MCF 10A (cell line): ENCODE results near the gene GEMIN5. TPM values are rescaled to one million over a fixed set of nuclear protein-coding genes. Genes with fewer than 3 reads are reported as not detected.

Source experiments
- BruUV-seq: library from RNA; stranded (reverse); fragments of 400-500 nt; replicated peaks from 2 replicates; lab custom pipeline; 2021; lab: Mats Ljungman, UMichigan
- CTCF ChIA-PET: fragments of 300-600 bp; sonication (Branson Sonifier 250); formaldehyde crosslinking; extraction: SDS; loops from one replicate; lab custom pipeline; 2021; ENCODE audit warnings: antibody characterized with exemption, inconsistent platforms; lab: Yijun Ruan, JAX
- POLR2A ChIA-PET: fragments of 300-600, 350-650 bp; sonication (Branson Sonifier 250); formaldehyde crosslinking; extraction: SDS; loops from one replicate; lab custom pipeline; 2020; ENCODE audit warnings: antibody characterized with exemption, inconsistent platforms; lab: Yijun Ruan, JAX
- DNase-seq: peaks from one replicate; pipeline ENCODE4 v3.0.0-alpha.2; 2018; ENCODE audit not compliant: unreplicated experiment
- H3K27ac Mint-ChIP-seq: one replicate; pipeline ENCODE4 v1.8.0; 2022; ENCODE audit warnings: mild to moderate bottlenecking, low read depth, mixed read lengths; ENCODE audit not compliant: unreplicated experiment
- H3K27me3 Mint-ChIP-seq: one replicate; pipeline ENCODE4 v1.8.0; 2022; ENCODE audit warnings: mixed read lengths; ENCODE audit not compliant: insufficient read depth, unreplicated experiment
- H3K36me3 Mint-ChIP-seq: one replicate; pipeline ENCODE4 v1.8.0; 2022; ENCODE audit warnings: mild to moderate bottlenecking, moderate library complexity, mixed read lengths; ENCODE audit not compliant: insufficient read depth, unreplicated experiment
- H3K4me1 Mint-ChIP-seq: one replicate; pipeline ENCODE4 v1.8.0; 2022; ENCODE audit warnings: mixed read lengths; ENCODE audit not compliant: insufficient read depth, unreplicated experiment
- H3K4me3 Mint-ChIP-seq: one replicate; pipeline ENCODE4 v1.8.0; 2022; ENCODE audit warnings: mild to moderate bottlenecking, moderate library complexity, mixed read lengths; ENCODE audit not compliant: unreplicated experiment
- H3K9me3 Mint-ChIP-seq: one replicate; pipeline ENCODE4 v1.8.0; 2022; ENCODE audit warnings: mixed read lengths; ENCODE audit not compliant: unreplicated experiment
- CTCF ChIP-seq: fragments of 200-600 bp; IDR thresholded peaks from one replicate; pipeline ENCODE4 v1.8.0; 2022; ENCODE audit warnings: antibody characterized with exemption, mild to moderate bottlenecking; ENCODE audit not compliant: unreplicated experiment
- intact Hi-C: fragments of 100-400 bp; cut with micrococcal nuclease; formaldehyde crosslinking; loops from 2 replicates; pipeline ENCODE4 v1.14.1; 2022
- total RNA-seq: library from RNA; stranded (reverse); gene quantifications from 2 replicates; pipeline ENCODE4 v1.2.3, GENCODE V29; 2022

Gene GEMIN5
- total RNA-seq, 1 experiment from 2014 or later: 34.5 TPM

DNA sequence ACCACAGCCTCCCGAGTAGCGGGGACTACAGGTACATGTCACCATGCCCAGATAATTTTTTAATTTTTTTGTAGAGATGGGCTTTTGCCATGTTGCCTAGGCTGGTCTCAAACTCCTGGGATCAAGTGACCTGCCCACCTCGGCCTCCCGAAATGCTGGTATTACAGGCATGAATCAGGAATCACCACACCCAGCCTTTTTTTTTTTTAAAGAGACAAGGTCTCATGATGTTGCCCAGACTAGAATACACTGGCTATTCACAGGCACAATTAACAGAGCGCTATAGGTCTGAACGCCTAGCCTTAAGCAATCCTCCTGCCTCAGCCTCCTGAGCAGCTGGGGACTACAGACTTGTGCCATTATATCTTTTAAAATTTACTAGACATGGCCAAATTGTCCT lies 36.1 kb downstream of the GEMIN5 start:
- ChIA-PET POLR2A (interaction anchor here (1.7 to 1.8 kb wide), 2 partner anchors 9 to 21 kb away, joined by 5 to 8 read pairs; no protein-coding TSS in a partner anchor), CTCF (interaction anchor here (0.9 to 1.5 kb wide), 5 partner anchors 10 to 436 kb away, joined by 3 to 4 read pairs (median 3); no protein-coding TSS in a partner anchor)
- no peaks in the 10 kb centered on the region for H3K9me3 Mint-ChIP-seq
- no TSS peak for BruUV-seq
- H3K27ac Mint-ChIP-seq: no peak overlapping the region
- intact Hi-C loops: loop anchor here (10.0 kb wide), 1 partner anchor 247 kb away; no protein-coding TSS in a partner anchor
- peaks cover 93% of the 10 kb centered on the region for H3K36me3 Mint-ChIP-seq
- no peaks in the 10 kb centered on the region for H3K4me1 Mint-ChIP-seq
- TF ChIP-seq CTCF: no peak
- no peak for DNase-seq
- H3K4me3 Mint-ChIP-seq: no peak overlapping the region
- no peaks in the 10 kb centered on the region for H3K27me3 Mint-ChIP-seq

DNA sequence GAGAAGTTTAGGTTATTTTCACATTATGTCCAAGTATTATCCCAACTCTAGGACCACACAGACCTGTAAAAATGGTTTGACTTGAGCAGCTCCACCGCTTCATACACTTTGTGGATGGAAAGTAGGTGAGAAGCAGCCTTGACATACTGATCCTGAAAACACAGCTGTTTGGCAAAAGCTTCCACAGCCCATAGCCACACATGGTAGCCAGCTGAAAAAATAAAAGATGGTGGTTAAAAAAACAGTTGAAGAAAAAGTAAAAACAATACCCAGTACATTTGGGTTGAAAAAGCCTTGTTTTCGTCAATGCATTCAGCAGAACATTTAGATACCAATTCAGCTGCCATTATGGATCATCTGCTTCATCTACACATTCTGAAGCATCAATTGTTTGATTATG lies 36.7 kb downstream of the GEMIN5 start:
- Mint-ChIP-seq H3K36me3 (peaks cover 93% of the 10 kb centered on the region), H3K4me3 (no peak overlapping the region), H3K9me3 (no peaks in the 10 kb centered on the region), H3K4me1 (no peaks in the 10 kb centered on the region), H3K27me3 (no peaks in the 10 kb centered on the region), H3K27ac (no peak overlapping the region)
- intact Hi-C loops: loop anchor here (10.0 kb wide), 1 partner anchor 246 kb away; no protein-coding TSS in a partner anchor
- ChIA-PET CTCF (interaction anchor here (0.8 to 1.5 kb wide), 5 partner anchors 19 to 1319 kb away, joined by 3 to 4 read pairs (median 3); no protein-coding TSS in a partner anchor), POLR2A (interaction anchor here (0.8 to 1.7 kb wide), 2 partner anchors 9 to 36 kb away, joined by 3 to 5 read pairs; partner anchors contain the start of gene GEMIN5)
- no peak for TF ChIP-seq CTCF
- BruUV-seq: no TSS peak
- DNase-seq: no peak

DNA sequence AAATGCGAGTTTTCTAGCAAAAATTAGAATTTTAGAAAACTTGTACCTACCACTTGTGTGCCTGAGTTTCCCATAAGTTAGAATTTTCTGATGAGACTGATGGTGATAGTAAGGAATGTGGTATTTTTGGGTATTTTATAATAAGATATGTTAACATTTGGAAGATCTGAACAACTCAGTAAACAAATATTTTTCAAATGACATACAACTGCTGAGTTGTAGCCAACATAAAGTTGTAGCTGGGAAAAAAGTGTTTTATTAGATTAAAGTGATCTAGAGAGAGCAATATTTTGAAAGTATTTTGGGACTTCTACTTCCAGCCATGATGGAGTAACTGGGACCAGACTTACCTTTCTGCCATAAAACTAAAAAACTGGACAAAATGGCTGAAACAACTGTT lies 37.9 kb downstream of the GEMIN5 start:
- Mint-ChIP-seq H3K9me3 (no peaks in the 10 kb centered on the region), H3K36me3 (peaks cover 93% of the 10 kb centered on the region), H3K27ac (no peak overlapping the region), H3K4me3 (no peak overlapping the region), H3K4me1 (no peaks in the 10 kb centered on the region), H3K27me3 (no peaks in the 10 kb centered on the region)
- TF ChIP-seq CTCF: no peak
- POLR2A ChIA-PET: no interaction called here
- CTCF ChIA-PET: interaction anchor here (0.6 to 1.5 kb wide), 5 partner anchors 21 to 919 kb away, joined by 3 to 4 read pairs (median 3); no protein-coding TSS in a partner anchor
- intact Hi-C loops: loop anchor here (10.0 kb wide), 1 partner anchor 245 kb away; no protein-coding TSS in a partner anchor
- no TSS peak for BruUV-seq
- DNase-seq: no peak

DNA sequence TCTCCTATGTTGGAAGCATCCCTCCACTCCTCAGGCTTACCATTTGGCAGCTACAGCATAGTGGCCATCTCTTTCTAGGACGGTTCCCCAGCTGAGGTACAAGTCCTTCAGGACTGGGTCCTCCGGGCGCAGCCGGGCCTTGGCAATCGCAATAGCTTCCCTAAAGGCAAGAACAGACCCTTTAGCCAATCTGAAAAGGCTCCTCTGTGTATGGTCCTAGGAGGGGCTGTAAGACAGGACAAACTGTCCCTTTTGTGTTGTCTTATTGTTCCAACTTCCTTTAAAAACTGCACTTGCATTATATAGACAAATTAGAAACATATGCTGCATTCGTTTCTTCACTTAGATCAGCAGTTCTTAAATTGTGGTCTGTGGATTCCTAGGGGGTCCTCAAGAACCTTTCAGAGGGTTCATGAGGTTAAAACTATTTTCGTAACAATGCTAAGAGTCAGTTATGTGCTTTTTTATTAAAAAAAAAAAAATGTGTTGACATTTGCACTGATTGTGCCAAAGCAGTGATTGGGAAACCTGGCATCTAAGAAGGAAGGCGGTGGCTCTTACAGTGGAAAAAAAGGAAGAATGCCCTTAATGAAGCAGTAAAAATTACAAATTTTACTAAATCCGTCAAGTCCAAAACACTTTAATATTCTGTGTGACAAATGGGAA lies 38.7 kb downstream of the GEMIN5 start:
- Mint-ChIP-seq H3K9me3 (no peaks in the 10 kb centered on the region), H3K4me3 (no peak overlapping the region), H3K36me3 (peaks cover 93% of the 10 kb centered on the region), H3K27ac (no peak overlapping the region), H3K4me1 (no peaks in the 10 kb centered on the region), H3K27me3 (no peaks in the 10 kb centered on the region)
- ChIA-PET CTCF (interaction anchor here (0.6 to 1.0 kb wide), 3 partner anchors 31 to 827 kb away, joined by 3 to 4 read pairs (median 3); no protein-coding TSS in a partner anchor), POLR2A (interaction anchor here (1.0 kb wide), 1 partner anchor 49 kb away, joined by 3 read pairs; the partner anchor contains the start of gene FAXDC2)
- no peak for DNase-seq
- no TSS peak for BruUV-seq
- intact Hi-C loops: no loop called here
- TF ChIP-seq CTCF: no peak
